ENCODE results near the gene TTLL11.
A peak's percentile ranks its signal among the peaks of the same experiment; 100 is the strongest.

TTLL11 gene

GRCh38 chr9:122092611-122093506, at the start of gene TTLL11:
TTLL11 (minus strand) TSS chr9:122093308; CDS start chr9:122093148, 160 bp downstream.
- Mint-ChIP-seq H3K4me3 (peak within 1 kb of the TSS; percentile 83), H3K36me3 (peaks cover 1% of the 10 kb centered on the region), H3K27ac (peak within 1 kb of the TSS; percentile 43), H3K4me1 (peaks cover 33% of the 10 kb centered on the region), H3K9me3 (no peaks in the 10 kb centered on the region), H3K27me3 (peaks cover 25% of the 10 kb centered on the region)
- DNase-seq = peak; percentile 98
- CTCF ChIA-PET = interaction anchor here (0.8 to 3.2 kb wide), 2 partner anchors 257 to 258 kb away, joined by 3 to 15 read pairs; no protein-coding TSS in a partner anchor

GRCh38 chr9:122141671-122142070, 48.6 kb upstream of the TTLL11 start:
- no peaks in the 10 kb centered on the region for H3K9me3 Mint-ChIP-seq
- CTCF ChIA-PET = no interaction called here
- no peak overlapping the region for H3K4me3 Mint-ChIP-seq
- no peak for DNase-seq
- no peak overlapping the region for H3K27ac Mint-ChIP-seq
- peaks cover 17% of the 10 kb centered on the region for H3K36me3 Mint-ChIP-seq
- no peaks in the 10 kb centered on the region for H3K4me1 Mint-ChIP-seq
- peaks cover 4% of the 10 kb centered on the region for H3K27me3 Mint-ChIP-seq

- Mint-ChIP-seq H3K9me3 (no peaks in the 10 kb centered on the region), H3K36me3 (peaks cover 16% of the 10 kb centered on the region), H3K27ac (no peak overlapping the region), H3K4me3 (no peak overlapping the region), H3K27me3 (peaks cover 4% of the 10 kb centered on the region), H3K4me1 (no peaks in the 10 kb centered on the region)
- no peak for DNase-seq
- CTCF ChIA-PET = no interaction called here
These were observed 47.5 kb upstream of the TTLL11 start for GRCh38 chr9:122140368-122141193.

- CTCF ChIA-PET = interaction anchor here (1.7 kb wide), 1 partner anchor 15 kb away, joined by 9 read pairs; no protein-coding TSS in a partner anchor
- H3K36me3 Mint-ChIP-seq = peaks cover 5% of the 10 kb centered on the region
- no peaks in the 10 kb centered on the region for H3K4me1 Mint-ChIP-seq
- H3K9me3 Mint-ChIP-seq = no peaks in the 10 kb centered on the region
- H3K4me3 Mint-ChIP-seq = no peak overlapping the region
- DNase-seq = no peak
- no peak overlapping the region for H3K27ac Mint-ChIP-seq
- peaks cover 4% of the 10 kb centered on the region for H3K27me3 Mint-ChIP-seq
These were observed 45.6 kb upstream of the TTLL11 start for GRCh38 chr9:122138560-122139268.

GRCh38 chr9:122135529-122135859, 42.4 kb upstream of the TTLL11 start:
- Mint-ChIP-seq H3K27ac (no peak overlapping the region), H3K36me3 (no peaks in the 10 kb centered on the region), H3K27me3 (peaks cover 31% of the 10 kb centered on the region), H3K4me1 (no peaks in the 10 kb centered on the region), H3K4me3 (no peak overlapping the region), H3K9me3 (no peaks in the 10 kb centered on the region)
- CTCF ChIA-PET = interaction anchor here (0.9 to 1.8 kb wide), 4 partner anchors 10 to 214 kb away, joined by 3 to 6 read pairs (median 3); no protein-coding TSS in a partner anchor
- DNase-seq = no peak

- H3K27me3 Mint-ChIP-seq = peaks cover 32% of the 10 kb centered on the region
- H3K9me3 Mint-ChIP-seq = no peaks in the 10 kb centered on the region
- CTCF ChIA-PET = interaction anchor here (0.9 to 1.8 kb wide), 4 partner anchors 10 to 214 kb away, joined by 3 to 7 read pairs (median 4); no protein-coding TSS in a partner anchor
- H3K36me3 Mint-ChIP-seq = no peaks in the 10 kb centered on the region
- no peaks in the 10 kb centered on the region for H3K4me1 Mint-ChIP-seq
- H3K4me3 Mint-ChIP-seq = no peak overlapping the region
- H3K27ac Mint-ChIP-seq = no peak overlapping the region
- DNase-seq = no peak
These were observed 41.9 kb upstream of the TTLL11 start for GRCh38 chr9:122134822-122135528.

- Mint-ChIP-seq H3K27me3 (peaks cover 37% of the 10 kb centered on the region), H3K9me3 (no peaks in the 10 kb centered on the region), H3K4me3 (no peak overlapping the region), H3K4me1 (no peaks in the 10 kb centered on the region), H3K27ac (no peak overlapping the region), H3K36me3 (no peaks in the 10 kb centered on the region)
- CTCF ChIA-PET = interaction anchor here (0.6 to 1.6 kb wide), 2 partner anchors 35 to 36 kb away, joined by 4 to 7 read pairs; no protein-coding TSS in a partner anchor
- DNase-seq = no peak
These were observed 41.0 kb upstream of the TTLL11 start for GRCh38 chr9:122133984-122134535.

- CTCF ChIA-PET = interaction anchor here (0.6 to 1.6 kb wide), 4 partner anchors 11 to 218 kb away, joined by 3 to 7 read pairs (median 4); no protein-coding TSS in a partner anchor
- H3K9me3 Mint-ChIP-seq = no peaks in the 10 kb centered on the region
- H3K27me3 Mint-ChIP-seq = peaks cover 44% of the 10 kb centered on the region
- no peaks in the 10 kb centered on the region for H3K4me1 Mint-ChIP-seq
- H3K4me3 Mint-ChIP-seq = no peak overlapping the region
- H3K27ac Mint-ChIP-seq = no peak overlapping the region
- no peak for DNase-seq
- H3K36me3 Mint-ChIP-seq = no peaks in the 10 kb centered on the region
These were observed 40.3 kb upstream of the TTLL11 start for GRCh38 chr9:122133263-122133983.

GRCh38 chr9:122132539-122132938, 39.4 kb upstream of the TTLL11 start:
- DNase-seq = no peak
- Mint-ChIP-seq H3K4me1 (peaks cover under 1% of the 10 kb centered on the region), H3K27ac (no peak overlapping the region), H3K9me3 (no peaks in the 10 kb centered on the region), H3K4me3 (no peak overlapping the region), H3K36me3 (no peaks in the 10 kb centered on the region), H3K27me3 (peaks cover 52% of the 10 kb centered on the region)
- CTCF ChIA-PET = interaction anchor here (0.7 to 1.3 kb wide), 4 partner anchors 10 to 218 kb away, joined by 3 to 5 read pairs (median 3); no protein-coding TSS in a partner anchor

GRCh38 chr9:122131401-122132001, 38.4 kb upstream of the TTLL11 start:
- no peaks in the 10 kb centered on the region for H3K36me3 Mint-ChIP-seq
- no peak overlapping the region for H3K27ac Mint-ChIP-seq
- DNase-seq = no peak
- H3K27me3 Mint-ChIP-seq = peaks cover 58% of the 10 kb centered on the region
- H3K4me1 Mint-ChIP-seq = peaks cover 6% of the 10 kb centered on the region
- no peak overlapping the region for H3K4me3 Mint-ChIP-seq
- no peaks in the 10 kb centered on the region for H3K9me3 Mint-ChIP-seq
- CTCF ChIA-PET = interaction anchor here (0.7 to 1.3 kb wide), 2 partner anchors 9 to 12 kb away, joined by 3 to 5 read pairs; no protein-coding TSS in a partner anchor

GRCh38 chr9:122130837-122131236, 37.7 kb upstream of the TTLL11 start:
- no peak for DNase-seq
- CTCF ChIA-PET = no interaction called here
- Mint-ChIP-seq H3K27ac (no peak overlapping the region), H3K9me3 (no peaks in the 10 kb centered on the region), H3K36me3 (no peaks in the 10 kb centered on the region), H3K4me1 (peaks cover 13% of the 10 kb centered on the region), H3K4me3 (no peak overlapping the region), H3K27me3 (peaks cover 65% of the 10 kb centered on the region)

- no peak for DNase-seq
- peaks cover 74% of the 10 kb centered on the region for H3K27me3 Mint-ChIP-seq
- H3K9me3 Mint-ChIP-seq = no peaks in the 10 kb centered on the region
- peaks cover 18% of the 10 kb centered on the region for H3K4me1 Mint-ChIP-seq
- no peaks in the 10 kb centered on the region for H3K36me3 Mint-ChIP-seq
- CTCF ChIA-PET = interaction anchor here (11.2 to 17.1 kb wide), 2 partner anchors 33 to 222 kb away, joined by 248 to 303 read pairs; no protein-coding TSS in a partner anchor
- H3K4me3 Mint-ChIP-seq = no peak overlapping the region
- H3K27ac Mint-ChIP-seq = no peak overlapping the region
These were observed 36.9 kb upstream of the TTLL11 start for GRCh38 chr9:122129969-122130368.

Measured in activated naive CD4-positive, alpha-beta T cell treated with anti-CD3 and anti-CD28 coated beads, Interleukin-2, amount 10 ng/mL, durations not matched to agents 7 days and 5 days (primary cell).